AG09319 (cell line): ENCODE results near the gene CSDE1.

Experiments used
- DNase-seq: peaks from one replicate; pipeline ENCODE4 v3.0.0-alpha.2; 2010; ENCODE audit warnings: low read depth; ENCODE audit errors: extremely low read depth
- TF ChIP-seq, protein P1 (sequence below): IDR thresholded peaks from 2 replicates; pipeline ENCODE4 v1.5.1; 2011; ENCODE audit warnings: low read depth, mild to moderate bottlenecking, inconsistent platforms, low read length, moderate library complexity

CSDE1 gene

DNA sequence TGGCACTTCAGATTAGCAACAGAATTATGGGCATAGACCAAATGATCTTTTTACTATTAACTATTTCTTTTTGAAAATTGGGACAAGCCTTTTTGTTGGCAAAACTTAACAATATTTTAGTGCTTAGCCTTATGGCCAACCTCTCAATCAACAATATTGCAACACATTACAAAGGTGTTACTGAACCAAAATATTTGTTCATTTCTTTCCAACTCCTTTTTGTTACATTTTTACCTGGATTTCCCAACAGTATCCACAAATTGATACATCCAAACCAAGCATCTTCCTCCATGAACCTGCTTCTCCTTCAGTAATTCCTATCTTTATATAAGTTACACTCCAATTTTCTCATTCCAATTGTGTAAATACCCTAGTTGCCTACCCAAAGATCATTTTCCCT lies 61.0 kb downstream of the CSDE1 start:
- no peak for DNase-seq
- TF ChIP-seq, protein P1, sequence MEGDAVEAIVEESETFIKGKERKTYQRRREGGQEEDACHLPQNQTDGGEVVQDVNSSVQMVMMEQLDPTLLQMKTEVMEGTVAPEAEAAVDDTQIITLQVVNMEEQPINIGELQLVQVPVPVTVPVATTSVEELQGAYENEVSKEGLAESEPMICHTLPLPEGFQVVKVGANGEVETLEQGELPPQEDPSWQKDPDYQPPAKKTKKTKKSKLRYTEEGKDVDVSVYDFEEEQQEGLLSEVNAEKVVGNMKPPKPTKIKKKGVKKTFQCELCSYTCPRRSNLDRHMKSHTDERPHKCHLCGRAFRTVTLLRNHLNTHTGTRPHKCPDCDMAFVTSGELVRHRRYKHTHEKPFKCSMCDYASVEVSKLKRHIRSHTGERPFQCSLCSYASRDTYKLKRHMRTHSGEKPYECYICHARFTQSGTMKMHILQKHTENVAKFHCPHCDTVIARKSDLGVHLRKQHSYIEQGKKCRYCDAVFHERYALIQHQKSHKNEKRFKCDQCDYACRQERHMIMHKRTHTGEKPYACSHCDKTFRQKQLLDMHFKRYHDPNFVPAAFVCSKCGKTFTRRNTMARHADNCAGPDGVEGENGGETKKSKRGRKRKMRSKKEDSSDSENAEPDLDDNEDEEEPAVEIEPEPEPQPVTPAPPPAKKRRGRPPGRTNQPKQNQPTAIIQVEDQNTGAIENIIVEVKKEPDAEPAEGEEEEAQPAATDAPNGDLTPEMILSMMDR = no peak

DNA sequence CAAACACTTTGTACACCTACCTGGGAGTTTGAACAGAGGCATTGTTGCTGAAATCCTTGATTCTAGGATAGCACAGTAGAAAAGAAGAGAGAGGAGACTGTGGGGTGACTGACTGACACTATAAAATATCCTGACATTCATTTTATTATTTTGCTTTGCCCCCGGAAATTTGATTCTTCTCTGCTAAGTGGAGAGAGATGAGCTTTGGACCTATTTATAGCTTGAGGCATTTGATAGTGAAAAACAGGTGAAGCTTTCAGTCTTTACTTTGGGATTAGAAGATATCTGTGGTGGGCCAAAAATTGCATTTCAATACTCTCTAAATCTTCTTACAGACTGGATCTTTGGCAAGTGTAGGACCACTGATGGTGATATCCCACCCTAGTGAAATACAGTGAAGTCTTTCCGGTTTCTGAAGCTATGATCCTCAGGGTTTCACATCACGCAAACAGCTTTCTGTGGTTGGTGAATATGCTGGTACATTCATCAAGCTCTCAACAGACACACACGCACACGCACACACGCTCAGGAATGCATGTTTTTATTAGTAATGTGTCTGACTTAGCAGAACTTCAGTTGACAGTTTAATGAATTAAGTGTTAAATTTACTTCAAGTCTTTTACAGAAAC lies 62.2 kb downstream of the CSDE1 start, which contains the start of gene AMPD1:
Gene AMPD1 (minus strand): TSS at position 117 of the 629 bp plus-strand sequence. CDS start 75 bp downstream, at position 42.
- TF ChIP-seq, protein P1 = no peak
- no peak for DNase-seq

DNA sequence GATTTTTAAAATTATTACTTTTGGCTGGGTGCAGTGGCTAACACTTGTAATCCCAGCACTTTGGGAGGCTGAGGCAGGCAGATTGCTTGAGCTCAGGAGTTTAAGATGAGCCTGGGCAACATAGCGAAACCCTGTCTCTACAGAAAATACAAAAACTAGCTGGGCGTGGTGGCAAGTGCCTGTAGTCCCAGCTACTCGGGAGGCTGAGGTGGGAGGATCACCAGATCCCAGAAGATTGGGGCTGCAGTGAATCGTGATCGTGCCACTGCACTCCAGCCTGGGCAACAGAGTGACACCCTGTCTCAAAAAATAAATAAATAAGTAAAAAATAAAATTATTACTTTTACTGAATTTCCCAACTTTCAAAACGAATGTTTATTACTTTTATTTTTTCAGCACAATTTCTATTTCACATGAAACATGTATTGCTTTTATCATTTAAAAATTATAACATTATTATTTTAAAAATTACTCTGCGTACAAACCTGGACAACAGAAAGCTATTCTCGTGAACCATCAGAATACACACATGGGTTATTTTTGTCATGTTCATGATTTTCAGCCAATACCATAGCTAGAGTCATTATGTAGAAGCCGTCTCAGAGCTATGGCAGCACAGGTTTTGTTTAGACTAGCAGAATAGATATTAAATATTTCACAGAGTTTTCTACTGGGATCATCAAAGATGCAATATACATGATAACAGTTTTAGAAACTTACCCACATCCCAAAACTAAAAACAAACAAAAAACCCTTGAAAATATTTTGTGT lies 63.1 kb downstream of the CSDE1 start:
- TF ChIP-seq, protein P1 = no peak
- no peak for DNase-seq

DNA sequence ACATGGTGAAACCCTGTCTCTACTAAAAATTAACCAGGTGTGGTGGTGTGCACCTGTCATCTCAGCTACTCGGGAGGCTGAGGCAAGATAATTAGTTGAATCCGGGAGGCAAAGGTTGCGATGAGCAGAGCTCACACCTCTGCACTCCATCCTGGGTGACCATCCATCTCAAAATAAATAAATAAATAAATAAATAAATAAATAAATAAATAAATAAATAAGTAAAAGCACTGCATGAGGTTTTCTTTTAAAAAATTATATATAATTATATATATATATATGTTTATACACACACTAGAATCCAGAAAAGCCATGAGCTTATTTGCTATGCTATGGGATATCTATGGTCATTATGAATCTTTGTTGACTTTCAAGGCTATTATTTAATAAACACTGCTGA lies 64.8 kb downstream of the CSDE1 start:
- DNase-seq = no peak
- TF ChIP-seq, protein P1 = no peak

DNA sequence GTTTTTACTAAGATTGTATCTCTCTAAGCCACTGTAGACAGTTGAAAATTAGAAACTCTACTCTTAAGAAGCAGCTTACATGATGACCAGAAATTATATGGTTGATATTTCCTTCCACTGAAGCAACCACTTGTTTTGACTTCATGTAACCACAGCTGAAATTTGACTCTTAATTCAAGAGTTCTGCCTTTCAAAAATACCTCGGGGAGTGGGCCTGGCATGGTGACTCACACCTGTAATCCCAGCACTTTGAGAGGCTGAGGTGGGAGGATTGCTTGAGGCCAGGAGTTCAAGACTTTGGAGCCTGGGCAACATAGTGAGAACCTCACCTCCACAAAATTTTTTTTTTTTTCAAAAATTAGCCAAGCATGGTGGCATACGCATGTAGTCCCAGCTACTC lies 66.7 kb downstream of the CSDE1 start:
- TF ChIP-seq, protein P1 = no peak
- no peak for DNase-seq

DNA sequence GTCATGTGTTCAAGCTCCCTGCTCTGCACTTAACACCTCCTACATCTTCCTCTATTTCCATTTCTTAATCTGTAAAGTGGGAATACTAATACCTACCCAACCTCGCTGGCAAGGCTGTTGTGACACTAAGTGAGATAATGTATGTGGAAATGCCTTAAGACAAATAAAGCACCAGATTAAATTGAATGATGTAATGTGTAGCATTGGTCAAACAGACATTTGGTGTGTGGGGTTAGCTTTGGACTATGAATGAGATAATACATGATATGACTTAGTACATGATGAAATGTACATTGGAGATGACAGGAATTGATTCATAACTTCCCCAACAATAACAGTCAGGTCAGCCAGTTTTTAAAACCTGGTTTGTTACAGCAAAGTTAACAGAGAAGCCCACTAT lies 67.6 kb downstream of the CSDE1 start:
- DNase-seq = no peak
- TF ChIP-seq, protein P1 = no peak

DNA sequence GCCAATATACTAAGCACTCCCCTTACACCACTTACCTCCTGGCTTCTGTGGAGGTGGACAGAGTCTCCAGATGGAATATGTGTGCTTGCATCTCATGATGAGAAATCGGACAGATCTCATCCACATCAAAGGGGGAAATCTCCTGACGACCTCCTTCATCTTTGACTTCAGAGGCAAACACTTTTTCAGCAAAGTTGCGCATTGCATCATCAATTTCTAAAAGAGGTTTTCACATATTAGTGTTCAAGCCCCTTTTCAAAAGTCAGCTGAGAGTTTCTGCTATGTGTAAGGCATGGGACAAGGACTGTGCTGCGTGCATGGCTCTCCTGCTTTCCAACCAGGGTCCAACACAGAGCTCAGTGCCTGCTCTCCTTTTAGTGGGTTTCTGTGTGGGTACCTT lies 69.3 kb downstream of the CSDE1 start:
- no peak for DNase-seq
- TF ChIP-seq, protein P1 = no peak
